GM12878 (cell line): ENCODE measurements around the gene MAP3K5. TPM values are rescaled to one million over a fixed set of nuclear protein-coding genes. Genes with fewer than 3 reads are reported as not detected.

ENCODE experiments used
- BCLAF1 ChIP-seq: fragments of 450-650 bp; IDR thresholded peaks from 2 replicates; pipeline ENCODE4 v1.6.1; 2017; ENCODE audit warnings: antibody characterized with exemption, mild to moderate bottlenecking, moderate library complexity
- CUX1 ChIP-seq: IDR thresholded peaks from 2 replicates; pipeline ENCODE4 v1.6.1; 2012; ENCODE audit warnings: improper control_type of control experiment, low read depth, low read length; ENCODE audit not compliant: insufficient replicate concordance
- TCF3 ChIP-seq: IDR thresholded peaks from 2 replicates; pipeline ENCODE4 v1.6.1; 2012; ENCODE audit warnings: low read depth, mild to moderate bottlenecking, low read length, borderline replicate concordance; ENCODE audit not compliant: insufficient read depth
- polyA plus RNA-seq, 11 experiments: library from polyadenylated mRNA; depleted of rRNA in 4 of 11; unstranded in 6 of 11; stranded (reverse) in 5 of 11; fragments of >200 nt; fragmentation: Nextera tagmentation in 4 of 11; fragmentation: Illumina TruSeq in 1 of 11; extraction: Ambion mirVana in 4 of 11; extraction: Trizol in 1 of 11; gene quantifications; 1 replicate in 1 of 11; 2 replicates in 10 of 11; pipeline versions ENCODE4 v1.2.1 to v1.2.3, GENCODE V29; 2011 to 2016; ENCODE audit warnings: inconsistent platforms in 2 of 11, missing spikeins in 2 of 11, low read depth in 1 of 11
- total RNA-seq, 4 experiments: library from RNA; depleted of rRNA in 3 of 4; stranded (reverse); fragments of >200 nt in 3 of 4; fragmentation: Illumina TruSeq in 1 of 4; extraction: Trizol in 1 of 4; gene quantifications; 2 replicates each; pipeline versions ENCODE4 v1.2.1 to v1.2.3, GENCODE V29; 2013 to 2021

The MAP3K5 gene
- total and polyA plus RNA-seq, 10 of the 15 experiments (the other 5 are each of a cell fraction or from before 2014, with no cell fraction given): 5.4 to 34.3 (median 26.4) TPM

- TF ChIP-seq BCLAF1 (no peak), TCF3 (peak; percentile 70; the same call in 1 of the 2 replicates), CUX1 (no peak)
Observed at GRCh38 chr6:136763716-136764516, 28.4 kb downstream of the MAP3K5 start (continued).
